GM21423 (cell line): ENCODE results near the gene MINDY4B.

ENCODE experiments used
- ATAC-seq: cut with Tn5 transposase; IDR thresholded peaks from one replicate; pipeline ENCODE4 v1.9.1; 2021; ENCODE audit warnings: mild to moderate bottlenecking, moderate library complexity; ENCODE audit not compliant: unreplicated experiment

MINDY4B gene

DNA sequence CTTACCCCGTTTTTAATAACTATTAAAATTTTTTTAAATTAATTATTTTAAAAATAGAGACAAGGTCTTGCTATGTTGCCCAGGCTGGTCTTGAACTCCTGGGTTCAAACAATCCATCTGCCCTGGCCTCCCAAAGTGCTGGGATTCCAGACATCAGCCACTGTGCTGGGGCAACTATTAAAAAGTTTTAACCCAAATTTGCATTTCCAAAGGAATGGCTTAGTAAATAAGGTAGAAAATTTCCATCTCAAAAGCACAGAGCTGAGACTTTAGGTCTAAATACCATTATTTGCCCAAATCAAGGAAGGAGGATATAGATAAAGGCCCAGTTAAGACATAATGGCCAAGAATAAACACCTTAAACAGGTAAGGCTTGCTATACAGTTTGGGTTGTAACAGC, 56.4 kb downstream of the MINDY4B start:
- ATAC-seq: no peak

DNA sequence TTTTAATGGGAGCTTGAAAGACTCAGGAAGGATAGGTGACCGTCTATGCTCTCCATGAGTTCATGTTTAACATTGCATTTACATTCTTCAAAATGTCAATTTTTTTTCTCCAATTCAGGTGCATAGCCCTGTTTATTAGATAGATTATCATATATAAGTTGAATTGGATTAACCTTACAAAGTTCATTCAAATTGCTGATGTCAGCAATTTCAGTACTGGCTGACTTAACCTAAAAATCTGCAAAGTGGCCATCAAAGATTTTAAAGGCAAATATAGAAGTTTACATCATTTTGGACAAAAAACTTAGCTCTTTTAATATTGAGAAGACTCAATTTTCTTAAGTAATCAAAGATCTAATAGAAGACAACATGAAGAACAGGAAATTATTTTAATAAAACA, 57.8 kb downstream of the MINDY4B start:
- ATAC-seq: no peak

DNA sequence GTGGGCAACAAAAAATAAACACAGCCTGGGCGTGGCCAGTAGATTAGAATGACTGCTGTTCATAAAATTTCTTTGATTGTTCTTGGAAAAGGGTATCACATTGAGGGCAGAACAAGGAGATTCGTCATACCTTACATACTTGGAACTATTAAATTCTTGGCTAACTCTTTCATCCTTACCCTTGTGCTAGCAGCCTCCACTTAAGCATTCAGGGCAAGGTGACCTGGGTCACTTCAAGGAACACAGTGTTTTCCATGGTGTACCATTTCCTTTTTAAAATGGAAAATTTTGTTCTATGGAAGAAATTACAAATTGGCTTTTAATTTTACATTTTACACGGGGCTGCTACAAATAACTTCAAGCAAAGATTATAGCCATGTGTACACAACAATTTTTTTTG, 60.8 kb downstream of the MINDY4B start:
- no peak for ATAC-seq

DNA sequence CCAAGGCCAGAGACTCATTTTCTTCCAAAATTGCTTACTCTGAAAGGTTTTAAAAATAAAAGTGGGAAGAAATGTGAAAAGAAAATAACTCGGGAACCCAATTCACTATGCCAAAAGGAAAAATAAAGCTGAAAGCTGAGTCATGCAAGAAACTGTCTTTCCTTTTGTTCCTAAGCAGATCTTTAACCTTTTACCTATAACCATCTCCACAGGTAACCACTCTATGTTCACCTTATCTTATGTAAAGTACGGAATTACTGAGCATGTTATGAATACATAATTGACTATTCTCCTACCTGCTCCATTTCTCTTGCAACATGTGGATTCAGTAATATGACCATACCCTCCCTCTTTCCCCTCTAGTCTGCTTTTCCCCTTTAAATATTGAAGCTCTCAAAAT, 62.0 kb downstream of the MINDY4B start:
- no peak for ATAC-seq

DNA sequence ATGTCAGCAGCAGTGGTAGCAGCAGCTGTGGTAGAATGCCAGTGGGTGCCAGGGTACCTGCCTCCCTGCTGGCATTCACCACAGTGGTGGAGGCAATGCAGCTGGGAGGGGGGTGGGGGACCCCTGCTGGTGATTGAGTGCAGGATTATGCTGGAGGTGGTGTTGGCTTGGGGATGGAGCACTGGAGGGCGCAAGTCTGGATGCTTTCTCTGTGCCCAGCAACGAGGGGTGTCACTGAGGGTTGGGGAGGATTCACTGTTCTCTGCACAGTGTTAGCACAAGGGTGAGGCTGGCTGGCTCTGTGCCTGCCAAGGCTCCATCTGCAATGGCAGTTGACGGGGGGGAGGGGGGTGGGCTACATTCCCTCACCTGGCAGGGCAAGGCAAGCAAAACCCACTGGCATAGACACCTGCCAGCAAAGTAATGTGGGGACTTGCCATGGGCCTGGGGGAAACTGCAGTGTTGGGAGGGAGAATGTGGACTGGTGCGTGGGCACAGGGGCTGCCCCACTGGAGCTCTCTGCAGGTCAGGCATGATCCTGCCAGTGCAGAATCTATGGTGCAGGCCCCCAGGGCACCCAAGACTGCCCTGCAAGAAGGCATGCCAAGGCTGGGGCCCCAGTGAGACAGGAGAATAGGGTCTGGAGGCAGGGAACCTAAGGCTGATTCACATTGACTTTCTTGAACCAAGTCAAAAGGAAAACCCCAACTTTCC, 64.3 kb downstream of the MINDY4B start:
- ATAC-seq: no peak

DNA sequence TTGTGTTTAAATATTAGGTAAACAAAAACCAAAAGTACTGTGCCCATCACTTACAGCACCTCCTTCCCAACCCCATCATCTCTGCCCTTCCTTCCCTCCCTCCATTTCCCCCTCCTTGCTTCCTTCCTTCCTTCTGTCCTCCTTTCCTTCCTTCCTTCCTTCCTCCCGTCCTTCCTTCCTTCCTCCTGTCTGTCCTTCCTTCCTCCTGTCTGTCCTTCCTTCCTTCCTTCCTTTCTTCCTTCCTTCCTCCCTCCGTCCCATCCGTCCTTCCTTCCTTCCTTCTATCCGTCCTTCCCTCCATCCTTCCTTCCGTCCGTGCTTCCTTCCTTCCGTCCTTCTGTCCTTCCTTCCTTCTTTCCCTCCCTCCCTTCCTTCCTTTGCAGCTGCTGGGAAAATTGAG, 74.5 kb downstream of the MINDY4B start:
- ATAC-seq: no peak

DNA sequence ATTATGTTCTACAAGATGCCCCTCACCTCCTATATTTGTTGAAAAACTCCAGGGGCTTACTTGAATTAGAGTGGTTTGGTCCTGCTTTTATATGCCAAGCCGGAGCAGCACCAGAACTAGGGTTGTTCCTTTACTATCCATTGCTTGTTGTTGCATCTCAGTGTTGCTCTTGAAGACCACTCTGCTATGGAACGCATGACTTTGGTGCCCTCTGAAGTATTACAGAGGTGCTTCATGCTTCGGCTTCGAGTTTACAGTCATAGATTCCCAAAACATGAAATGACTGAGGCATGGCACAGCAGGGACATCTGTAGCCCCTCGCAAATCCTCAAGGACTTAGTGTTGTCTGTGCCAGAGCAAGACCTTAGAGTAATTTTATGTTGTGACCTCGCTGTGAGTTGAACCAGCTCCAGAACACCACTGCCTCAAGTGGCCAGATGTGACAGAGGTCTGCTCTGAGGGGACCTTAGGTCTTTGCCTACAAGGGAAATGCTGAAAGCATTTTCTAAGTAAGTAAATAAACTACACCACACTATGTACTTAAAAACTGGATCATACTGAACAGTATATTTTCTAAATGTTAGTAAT, 75.1 kb downstream of the MINDY4B start:
- ATAC-seq: no peak

DNA sequence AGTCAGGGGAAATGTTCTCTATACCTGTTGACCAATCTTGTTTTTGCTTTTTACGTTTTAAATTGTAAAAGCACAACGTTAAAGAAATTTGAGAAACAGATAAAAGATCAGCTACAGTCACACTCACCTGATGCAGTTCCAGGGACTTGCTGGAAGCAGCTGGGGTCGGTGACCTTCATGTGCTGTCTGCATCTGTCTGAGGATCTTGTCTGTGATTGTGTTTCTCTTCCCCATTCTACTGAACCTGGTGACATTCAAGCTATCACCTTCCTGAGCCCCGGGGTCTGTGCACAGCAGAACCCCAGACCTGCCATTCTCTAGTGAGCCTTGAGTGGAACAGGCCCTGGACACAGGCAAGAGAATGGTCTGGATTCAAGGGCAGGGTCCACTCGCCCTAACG, 75.8 kb downstream of the MINDY4B start:
- ATAC-seq: no peak

DNA sequence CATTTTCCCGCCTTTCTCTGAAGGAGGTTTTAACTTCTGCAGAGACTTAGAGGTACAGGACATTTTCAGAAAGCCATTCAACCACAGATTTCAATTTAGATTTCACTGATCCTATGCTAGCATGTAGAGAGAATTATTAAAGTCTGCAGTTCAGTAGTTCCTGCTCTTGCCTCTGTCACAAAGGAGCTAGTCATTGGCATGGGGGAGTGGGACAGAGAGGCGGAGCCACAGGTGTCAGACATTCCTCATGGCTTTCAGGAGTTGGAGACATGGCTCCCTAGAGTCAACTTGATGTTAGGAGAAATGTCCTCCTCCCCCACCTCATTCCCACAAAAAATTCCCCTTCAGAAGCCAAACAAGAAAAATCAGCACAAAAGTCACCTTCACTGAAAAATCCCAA, 76.2 kb downstream of the MINDY4B start:
- no peak for ATAC-seq

DNA sequence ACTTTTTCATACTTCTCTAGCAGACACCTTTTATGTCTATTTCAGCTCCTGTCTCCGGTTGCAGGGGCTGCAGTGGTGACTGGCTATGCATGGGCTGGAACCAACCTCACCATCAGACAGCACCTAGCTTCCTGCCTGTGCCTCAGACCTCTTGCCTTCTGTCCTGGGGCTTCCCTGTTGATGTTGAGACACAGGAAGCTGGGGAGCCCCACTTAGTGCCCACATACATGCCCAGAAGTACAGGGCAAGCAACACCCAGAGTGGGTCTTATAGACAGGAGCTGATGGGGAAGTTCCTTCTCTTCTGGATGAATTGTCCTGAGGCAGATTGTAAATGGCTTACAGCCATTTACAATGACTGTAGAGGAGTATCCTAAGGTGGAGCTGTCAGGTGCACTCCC, 77.0 kb downstream of the MINDY4B start:
- ATAC-seq: no peak

DNA sequence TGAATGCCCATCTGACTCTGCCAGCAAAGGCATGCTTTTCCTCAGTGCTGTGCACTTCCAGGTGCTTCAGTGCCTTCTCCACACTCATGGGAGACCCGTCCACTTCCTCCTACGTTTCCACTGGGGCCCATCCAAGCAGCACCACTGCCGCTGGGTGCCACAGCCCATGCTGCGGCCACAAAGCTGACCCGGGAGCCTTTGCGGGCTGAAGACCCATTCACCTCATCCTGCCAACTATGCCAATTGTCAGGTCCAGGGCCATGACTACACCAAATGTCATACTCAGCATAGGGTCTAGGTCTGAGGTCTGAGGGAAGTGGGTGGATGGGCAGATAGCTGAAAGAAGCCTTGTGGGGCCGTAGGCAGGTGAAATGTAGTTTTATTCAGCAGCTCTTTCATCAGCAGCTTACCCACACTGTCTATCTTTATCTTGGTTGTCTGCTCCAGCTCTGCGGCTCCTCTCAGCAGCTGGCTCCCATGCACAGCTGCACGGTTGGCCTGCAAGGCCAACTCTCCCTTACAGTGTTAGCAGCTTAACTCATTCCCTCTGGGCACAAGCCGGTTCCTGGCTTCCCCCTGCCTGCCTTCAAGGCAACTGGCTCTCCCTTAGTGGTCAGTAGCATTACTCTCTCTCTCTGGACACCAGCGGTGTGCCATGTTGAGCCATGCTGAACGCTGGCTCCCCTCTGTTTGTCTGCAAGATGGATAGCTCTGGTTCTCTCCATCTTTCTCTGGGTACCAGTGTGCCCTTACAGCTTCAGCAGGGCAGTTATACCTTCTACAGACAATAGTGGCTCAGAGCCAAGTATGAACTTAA, 78.6 kb downstream of the MINDY4B start:
- ATAC-seq: no peak

DNA sequence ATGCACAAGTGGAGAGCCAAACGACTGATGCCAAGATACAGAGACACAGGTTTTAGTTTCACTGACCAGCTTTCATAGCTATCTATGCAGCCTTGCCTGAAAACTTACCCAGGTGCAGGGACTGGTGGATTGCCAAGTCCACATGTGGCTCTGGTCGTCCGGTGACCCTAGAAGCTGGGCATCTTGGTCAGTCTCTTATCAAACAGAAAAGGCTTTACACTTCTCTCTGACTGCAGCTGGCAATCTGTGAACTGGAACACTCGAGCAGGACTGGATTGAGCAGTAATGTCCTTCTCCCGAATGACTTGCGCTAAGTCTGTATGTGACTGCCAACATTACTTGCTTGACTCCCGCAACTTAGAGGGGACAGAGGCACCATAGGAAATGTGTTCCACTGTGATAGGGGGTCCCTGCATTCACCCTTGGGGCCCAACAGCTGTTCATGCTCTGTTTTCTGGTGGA, 79.3 kb downstream of the MINDY4B start:
- ATAC-seq: no peak

DNA sequence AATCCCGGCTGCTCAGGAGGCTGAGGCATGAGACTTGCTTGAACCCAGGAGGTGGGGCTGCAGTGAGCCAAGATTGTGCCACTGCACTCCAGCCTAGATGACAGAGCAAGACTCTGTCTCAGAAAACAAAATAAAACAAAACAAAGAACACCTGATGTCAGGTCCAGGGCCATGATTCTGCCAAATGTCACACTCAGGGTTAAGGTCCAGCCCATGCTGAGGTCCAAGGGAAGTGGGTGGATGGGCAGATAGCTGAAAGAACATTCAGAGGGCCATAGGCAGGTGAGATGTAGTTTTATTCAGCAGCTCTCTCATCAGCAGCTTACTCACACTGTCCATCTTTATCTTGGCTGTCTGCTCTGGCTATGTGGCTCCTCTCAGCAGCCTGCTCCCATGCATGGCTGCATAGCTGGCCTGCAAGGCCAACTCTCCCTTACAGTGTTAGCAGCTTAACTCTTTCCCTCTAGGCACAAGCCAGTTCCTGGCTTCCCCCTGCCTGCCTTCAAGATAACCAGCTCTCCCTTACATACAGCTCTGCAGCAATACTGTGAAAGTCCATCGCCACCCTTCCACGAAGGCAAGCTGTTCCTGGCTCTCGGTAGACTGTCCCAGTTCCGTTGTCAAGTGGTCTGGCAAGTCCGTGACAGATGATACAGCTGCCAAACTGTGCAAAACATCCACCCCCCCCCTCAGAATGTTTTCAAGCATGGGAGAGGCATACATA, 79.9 kb downstream of the MINDY4B start:
- no peak for ATAC-seq

DNA sequence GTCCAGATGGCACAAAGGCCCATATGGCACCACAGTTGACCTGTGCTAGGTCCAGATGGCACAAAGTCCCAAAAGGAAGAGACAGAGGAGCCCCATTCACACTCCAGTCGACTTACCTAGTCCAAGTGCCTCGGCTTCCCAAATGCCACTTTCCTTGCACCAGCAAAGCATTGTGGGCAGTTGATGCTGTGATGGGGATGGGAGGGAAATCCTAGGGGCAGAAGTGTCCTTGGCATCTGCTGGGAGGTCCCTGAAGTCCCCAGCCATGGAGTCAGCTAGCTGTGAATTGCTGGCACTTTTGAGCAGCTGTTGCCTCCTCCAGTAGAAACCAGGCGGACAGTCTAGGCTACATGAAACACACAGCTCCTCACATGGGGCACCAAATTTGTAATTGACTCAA, 82.0 kb downstream of the MINDY4B start:
- no peak for ATAC-seq

DNA sequence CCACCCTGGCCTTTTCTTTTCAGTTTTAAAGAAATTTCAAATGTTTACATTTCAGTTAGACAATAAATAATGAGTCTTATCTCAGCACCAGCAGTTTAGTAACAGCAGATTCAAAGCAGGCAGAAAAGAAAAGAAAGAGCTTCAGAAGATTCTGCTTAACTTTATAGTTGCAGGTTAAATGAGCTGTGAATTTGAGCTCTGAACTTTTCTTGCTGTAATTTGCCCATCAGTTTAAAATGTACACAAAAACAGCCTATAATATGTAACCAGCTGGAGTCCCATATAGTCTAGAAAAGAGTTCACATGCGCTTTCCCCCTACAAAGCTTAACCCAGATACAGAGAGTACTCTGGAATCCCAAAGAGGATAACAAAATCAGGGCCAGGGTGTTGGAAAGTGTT, 82.6 kb downstream of the MINDY4B start:
- ATAC-seq: no peak
